Cardiac fibroblast (primary cell): ENCODE measurements around the gene BLVRA.
"Not testable (repeated sequence)": the region's sequence is repeated elsewhere in the genome, so short reads cannot be mapped to it uniquely, and the experiment has no call there.

Experiments used
- DNase-seq, 2 donors: peaks; one replicate each; pipeline versions ENCODE4 v3.0.0 to v3.0.0-alpha.2; 2010; ENCODE audit warnings: low read depth in 2 of 2
- H3K4me3 ChIP-seq, 2 donors: replicated peaks in 1 of 2; 1 replicate in 1 of 2; 2 replicates in 1 of 2; pipeline ENCODE4 v1.5.1; 2011; ENCODE audit warnings: low read depth in 2 of 2, low read length in 2 of 2, mild to moderate bottlenecking in 2 of 2, moderate library complexity in 1 of 2
- CTCF ChIP-seq: IDR thresholded peaks from one replicate; pipeline ENCODE4 v1.5.1; 2011; ENCODE audit warnings: low read depth, mild to moderate bottlenecking, low read length, inconsistent platforms

BLVRA gene

GRCh38 chr7:43781726-43782607 is 23.5 kb downstream of the BLVRA start:
- no peak for TF ChIP-seq CTCF
- no peak overlapping the region for H3K4me3 ChIP-seq
- DNase-seq, result peak; percentile 27 to 53

- H3K4me3 ChIP-seq, result no peak overlapping the region
- DNase-seq, result no peak
- TF ChIP-seq CTCF, result no peak
Measured at GRCh38 chr7:43782768-43783555, 24.5 kb downstream of the BLVRA start.

DNA sequence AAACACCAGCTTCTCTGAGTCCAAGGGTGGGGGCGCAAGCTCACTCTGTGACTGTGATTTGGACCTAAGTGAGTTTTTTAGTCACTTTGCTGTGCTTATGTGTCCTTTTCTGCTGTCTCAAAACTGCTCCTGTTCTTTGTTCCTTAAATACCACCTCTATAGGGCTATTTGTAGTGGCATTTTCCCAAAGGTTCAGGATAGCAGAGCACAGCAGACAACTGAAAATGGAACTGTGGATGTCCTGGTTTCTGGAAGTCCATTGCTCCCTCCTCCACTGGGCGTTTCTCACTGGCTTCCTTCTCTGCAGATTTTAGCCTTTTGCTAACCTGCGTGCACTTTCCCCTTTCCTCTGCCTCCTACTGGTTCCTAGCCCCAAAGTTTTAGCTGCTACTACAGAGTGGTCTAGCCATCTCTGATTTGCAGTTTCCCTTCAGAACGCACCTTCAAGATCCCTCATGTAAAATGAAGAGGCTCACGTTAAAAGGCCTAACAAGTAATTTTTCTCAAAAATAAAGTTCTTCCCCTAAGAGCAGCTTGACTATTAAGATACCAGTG is 25.6 kb downstream of the BLVRA start:
- H3K4me3 ChIP-seq, result no peak overlapping the region
- TF ChIP-seq CTCF, result no peak
- DNase-seq, result no peak

DNA sequence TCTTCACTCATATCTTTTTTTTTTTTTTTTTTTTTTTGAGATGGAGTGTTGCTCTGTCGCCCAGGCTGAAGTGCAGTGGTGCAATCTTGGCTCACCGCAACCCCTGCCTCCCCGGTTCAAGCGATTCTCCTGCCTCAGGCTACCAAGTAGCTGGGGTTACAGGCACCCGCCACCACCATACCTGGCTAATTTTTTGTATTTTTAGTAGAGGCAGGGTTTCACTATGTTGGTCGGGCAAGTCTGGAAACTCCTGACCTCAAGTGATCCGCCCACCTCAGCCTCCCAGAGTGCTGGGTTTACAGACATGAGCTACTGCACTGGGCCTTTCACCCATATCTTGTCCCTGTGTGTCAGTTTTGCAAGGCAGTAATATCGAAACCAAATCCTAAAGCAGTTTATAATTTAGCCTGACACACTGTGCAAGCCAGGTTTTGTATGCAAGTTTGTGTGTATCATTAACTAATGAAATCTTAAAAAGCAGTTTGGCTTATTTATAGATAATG is 26.2 kb downstream of the BLVRA start:
- H3K4me3 ChIP-seq, result not testable (repeated sequence)
- DNase-seq, result peak; percentile 11 to 28

- no peak overlapping the region for H3K4me3 ChIP-seq
- peak; percentile 91 to 94 for DNase-seq
- no peak for TF ChIP-seq CTCF
Measured at GRCh38 chr7:43785420-43785819, 26.9 kb downstream of the BLVRA start.

DNA sequence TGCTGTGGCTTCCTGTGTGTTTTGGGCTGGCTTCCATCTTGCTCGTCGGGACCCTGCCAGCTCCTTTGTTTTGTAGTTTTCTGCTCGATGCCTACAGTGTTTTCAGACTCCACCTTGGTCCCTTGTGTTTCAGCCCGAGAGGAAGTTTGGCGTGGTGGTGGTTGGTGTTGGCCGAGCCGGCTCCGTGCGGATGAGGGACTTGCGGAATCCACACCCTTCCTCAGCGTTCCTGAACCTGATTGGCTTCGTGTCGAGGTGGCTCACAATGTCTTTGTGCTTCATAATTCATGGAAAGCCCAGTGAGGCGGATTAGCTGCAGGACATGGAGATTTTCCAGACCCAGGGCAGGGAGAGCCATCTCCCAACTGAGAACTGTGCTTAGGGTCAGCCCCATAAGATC is 29.3 kb downstream of the BLVRA start:
- TF ChIP-seq CTCF, result no peak
- DNase-seq, result no peak
- no peak overlapping the region for H3K4me3 ChIP-seq

- DNase-seq, result no peak
- TF ChIP-seq CTCF, result no peak
- no peak overlapping the region for H3K4me3 ChIP-seq
Measured at GRCh38 chr7:43790006-43790405, 31.5 kb downstream of the BLVRA start.
